Measurements from ENCODE around the gene CPA4.
"Not testable (repeated sequence)": the region's sequence is repeated elsewhere in the genome, so short reads cannot be mapped to it uniquely, and the experiment has no call there.

CPA4 gene

GRCh38 chr7:130303551-130303950 lies 10.6 kb downstream of the CPA4 start:
- FAIRE-seq: no peak

GRCh38 chr7:130303982-130304381 lies 11.0 kb downstream of the CPA4 start:
- no peak for FAIRE-seq

GRCh38 chr7:130304878-130305277 lies 11.9 kb downstream of the CPA4 start:
- no peak for FAIRE-seq

- FAIRE-seq: no peak
Observed at GRCh38 chr7:130305433-130306042, 12.6 kb downstream of the CPA4 start.

- no peak for FAIRE-seq
Observed at GRCh38 chr7:130309986-130310385, 17.0 kb downstream of the CPA4 start.

GRCh38 chr7:130314305-130314704 lies 21.3 kb downstream of the CPA4 start:
- FAIRE-seq: no peak

GRCh38 chr7:130319541-130319940 lies 26.6 kb downstream of the CPA4 start:
- no peak for FAIRE-seq

GRCh38 chr7:130321542-130322229 lies 28.7 kb downstream of the CPA4 start:
- not testable (repeated sequence) for FAIRE-seq

GRCh38 chr7:130322615-130323014 lies 29.7 kb downstream of the CPA4 start:
- FAIRE-seq: no peak

GRCh38 chr7:130324306-130324943 lies 31.5 kb downstream of the CPA4 start:
- no peak for FAIRE-seq

GRCh38 chr7:130329681-130330080 lies 36.7 kb downstream of the CPA4 start:
- no peak for FAIRE-seq

- FAIRE-seq: no peak
Observed at GRCh38 chr7:130332259-130333053, 39.5 kb downstream of the CPA4 start.

GRCh38 chr7:130333832-130334231 lies 40.9 kb downstream of the CPA4 start:
- no peak for FAIRE-seq

- no peak for FAIRE-seq
Observed at GRCh38 chr7:130334274-130334673, 41.3 kb downstream of the CPA4 start.

- FAIRE-seq: no peak
Observed at GRCh38 chr7:130337410-130337971, 44.5 kb downstream of the CPA4 start.

GRCh38 chr7:130338233-130338632 lies 45.3 kb downstream of the CPA4 start:
- FAIRE-seq: no peak

GRCh38 chr7:130341882-130342281 lies 48.9 kb downstream of the CPA4 start:
- no peak for FAIRE-seq

GRCh38 chr7:130342701-130343380 lies 49.9 kb downstream of the CPA4 start:
- no peak for FAIRE-seq

GRCh38 chr7:130344271-130344866 lies 51.4 kb downstream of the CPA4 start, which contains the start of gene CPA5:
CPA5 (plus strand) TSS chr7:130344816; CDS start chr7:130346486, 1,670 bp downstream.
- FAIRE-seq: no peak

- FAIRE-seq: no peak
Observed at GRCh38 chr7:130345136-130345535, 52.2 kb downstream of the CPA4 start.

GRCh38 chr7:130345725-130346124 lies 52.8 kb downstream of the CPA4 start:
- FAIRE-seq: no peak
